GM15510 (cell line): ENCODE data around the gene NREP.

Experiments
- POLR2A ChIP-seq: IDR thresholded peaks from 3 replicates; pipeline ENCODE4 v1.6.1; 2011; ENCODE audit warnings: borderline replicate concordance; ENCODE audit not compliant: insufficient read length; ENCODE audit errors: extremely low read depth

NREP gene

GRCh38 chr5:111756581-111757354 lies at the start of gene NREP:
Gene NREP (minus strand): TSS chr5:111757194. CDS start chr5:111755772, 1,422 bp downstream.
- no peak for TF ChIP-seq POLR2A

GRCh38 chr5:111806753-111807152 lies 49.8 kb upstream of the NREP start:
- no peak for TF ChIP-seq POLR2A

GRCh38 chr5:111806156-111806555 lies 49.2 kb upstream of the NREP start:
- TF ChIP-seq POLR2A, result no peak

GRCh38 chr5:111805071-111805470 lies 48.1 kb upstream of the NREP start:
- TF ChIP-seq POLR2A, result no peak

- no peak for TF ChIP-seq POLR2A
These were observed 43.4 kb upstream of the NREP start for GRCh38 chr5:111800351-111800750.

- no peak for TF ChIP-seq POLR2A
These were observed 38.1 kb upstream of the NREP start for GRCh38 chr5:111795142-111795541.

- TF ChIP-seq POLR2A, result no peak
These were observed 35.6 kb upstream of the NREP start for GRCh38 chr5:111792471-111793058.

GRCh38 chr5:111790295-111790694 lies 33.3 kb upstream of the NREP start:
- TF ChIP-seq POLR2A, result no peak

GRCh38 chr5:111787006-111787405 lies 30.0 kb upstream of the NREP start:
- TF ChIP-seq POLR2A, result no peak

- no peak for TF ChIP-seq POLR2A
These were observed 27.6 kb upstream of the NREP start for GRCh38 chr5:111784491-111785181.

- no peak for TF ChIP-seq POLR2A
These were observed 26.5 kb upstream of the NREP start for GRCh38 chr5:111783537-111783936.

GRCh38 chr5:111782216-111782615 lies 25.2 kb upstream of the NREP start:
- no peak for TF ChIP-seq POLR2A

GRCh38 chr5:111781200-111781599 lies 24.2 kb upstream of the NREP start:
- no peak for TF ChIP-seq POLR2A

- TF ChIP-seq POLR2A, result no peak
These were observed 22.9 kb upstream of the NREP start for GRCh38 chr5:111779922-111780292.

GRCh38 chr5:111779260-111779921 lies 22.4 kb upstream of the NREP start:
- TF ChIP-seq POLR2A, result no peak
